Natural killer cell treated with Interleukin-12 subunit alpha and Interleukin-12 subunit beta and Interleukin-15 and Interleukin-18, amount 100 ng/mL, for 72 hours (primary cell): ENCODE results near the gene ODF2. TPM values are rescaled to one million over a fixed set of nuclear protein-coding genes. Genes with fewer than 3 reads are reported as not detected.
A peak's percentile ranks its signal among the peaks of the same experiment; 100 is the strongest.
"Not testable (repeated sequence)": the region's sequence is repeated elsewhere in the genome, so short reads cannot be mapped to it uniquely, and the experiment has no call there.

ENCODE experiments used
- ATAC-seq, 2 donors: fragments of 150-1000 bp; cut with Tn5 transposase in 1 of 2; sonication (Bioruptor Pico), chemical (Tn5 transposase) in 1 of 2; 2 replicates each; pipeline ENCODE4 v1.10.0; 2021
- DNase-seq: peaks from one replicate; pipeline ENCODE4 v3.0.0; 2022; ENCODE audit warnings: low spot score
- H3K27ac Mint-ChIP-seq, 2 donors: 1 replicate in 1 of 2; 2 replicates in 1 of 2; pipeline ENCODE4 v1.8.0; 2022; ENCODE audit warnings: mixed read lengths in 2 of 2, mild to moderate bottlenecking in 1 of 2, moderate library complexity in 1 of 2
- H3K27me3 Mint-ChIP-seq, 2 donors: 1 replicate in 1 of 2; 2 replicates in 1 of 2; pipeline ENCODE4 v1.8.0; 2022; ENCODE audit warnings: mixed read lengths in 2 of 2
- H3K36me3 Mint-ChIP-seq: one replicate; pipeline ENCODE4 v1.8.0; 2022; ENCODE audit warnings: mixed read lengths
- H3K4me1 Mint-ChIP-seq, 2 donors: 1 replicate in 1 of 2; 2 replicates in 1 of 2; pipeline ENCODE4 v1.8.0; 2022; ENCODE audit warnings: low read depth in 2 of 2, mixed read lengths in 2 of 2, mild to moderate bottlenecking in 1 of 2
- H3K4me3 Mint-ChIP-seq: one replicate; pipeline ENCODE4 v1.8.0; 2022; ENCODE audit warnings: mixed read lengths
- H3K9me3 Mint-ChIP-seq: 2 replicates; pipeline ENCODE4 v1.8.0; 2022; ENCODE audit warnings: mixed read lengths
- total RNA-seq, 2 donors: library from RNA; stranded (reverse); gene quantifications; one replicate each; pipeline ENCODE4 v1.2.3, GENCODE V29; 2022

ODF2 gene
- total RNA-seq, 2 donors from 2014 or later: 55.4 to 95.2 TPM

DNA sequence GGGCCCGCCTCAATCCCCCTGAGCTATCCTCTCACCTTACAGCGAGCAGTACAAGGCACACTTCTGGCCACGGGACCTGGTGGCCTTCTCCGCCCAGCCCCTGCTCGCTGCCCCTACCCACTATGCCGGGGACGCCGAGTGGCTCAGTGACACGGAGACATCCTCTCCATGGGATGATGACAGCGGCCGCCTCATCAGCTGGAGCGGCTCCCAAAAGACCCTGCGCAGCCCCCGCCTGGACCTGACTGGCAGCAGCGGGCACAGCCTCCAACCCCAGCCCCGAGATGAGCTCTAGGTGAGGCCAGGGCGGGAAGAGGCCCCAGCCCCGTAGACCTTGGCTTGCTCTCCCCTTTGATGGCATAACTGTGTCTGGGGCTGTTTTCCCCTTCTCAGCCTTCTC lies 20.2 kb upstream of the ODF2 start:
- no peaks in the 10 kb centered on the region for H3K27me3 Mint-ChIP-seq
- DNase-seq (no peak), ATAC-seq (no peak)
- no peak overlapping the region for H3K27ac Mint-ChIP-seq
- H3K9me3 Mint-ChIP-seq: no peaks in the 10 kb centered on the region
- peaks cover 0 to 2% of the 10 kb centered on the region in 2 donors for H3K4me1 Mint-ChIP-seq
- H3K4me3 Mint-ChIP-seq: no peak overlapping the region
- H3K36me3 Mint-ChIP-seq: no peaks in the 10 kb centered on the region

DNA sequence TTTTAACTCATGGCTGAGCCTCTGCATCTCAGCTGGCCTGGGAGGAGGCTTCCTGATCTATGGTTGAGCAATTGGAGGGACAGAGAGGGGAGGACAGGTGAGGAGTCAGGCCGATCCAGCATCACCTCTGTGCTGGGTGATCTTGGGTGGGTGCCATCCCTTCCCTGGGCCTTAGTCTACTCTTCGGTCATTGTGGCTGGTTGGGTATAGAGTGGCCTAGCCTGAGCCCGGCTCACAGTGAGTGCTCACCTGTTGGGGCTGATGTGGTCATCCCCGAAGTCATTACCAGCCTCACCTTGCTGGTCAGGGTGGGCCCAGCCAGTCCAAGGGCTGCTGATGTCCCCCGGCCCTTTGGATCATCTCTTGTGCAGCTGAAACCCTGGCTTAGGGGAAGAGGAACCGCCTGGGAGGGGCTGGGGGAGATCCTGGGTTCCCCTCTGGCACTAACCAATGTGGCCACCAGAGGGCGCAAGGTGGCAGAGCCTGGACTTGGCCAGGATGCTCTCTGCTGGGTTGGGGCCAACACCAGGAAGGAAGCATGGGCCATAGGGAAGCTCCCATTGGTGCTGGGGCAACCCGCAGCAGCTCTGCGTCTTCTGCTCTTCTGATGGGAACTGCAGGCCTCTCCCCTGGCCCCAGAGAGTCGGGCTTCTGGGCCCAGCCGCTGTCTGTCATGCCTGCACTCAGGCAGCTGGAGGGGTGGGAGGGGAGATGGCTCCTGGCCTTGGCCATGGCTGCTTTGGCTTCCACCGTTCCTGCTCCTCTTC lies 17.3 kb upstream of the ODF2 start:
- H3K4me1 Mint-ChIP-seq: peaks cover 0 to 2% of the 10 kb centered on the region in 2 donors
- H3K9me3 Mint-ChIP-seq: no peaks in the 10 kb centered on the region
- no peaks in the 10 kb centered on the region for H3K36me3 Mint-ChIP-seq
- H3K4me3 Mint-ChIP-seq: no peak overlapping the region
- no peak overlapping the region for H3K27ac Mint-ChIP-seq
- ATAC-seq (peak; percentile 87 to 88), DNase-seq (peak; percentile 87)
- H3K27me3 Mint-ChIP-seq: no peaks in the 10 kb centered on the region

DNA sequence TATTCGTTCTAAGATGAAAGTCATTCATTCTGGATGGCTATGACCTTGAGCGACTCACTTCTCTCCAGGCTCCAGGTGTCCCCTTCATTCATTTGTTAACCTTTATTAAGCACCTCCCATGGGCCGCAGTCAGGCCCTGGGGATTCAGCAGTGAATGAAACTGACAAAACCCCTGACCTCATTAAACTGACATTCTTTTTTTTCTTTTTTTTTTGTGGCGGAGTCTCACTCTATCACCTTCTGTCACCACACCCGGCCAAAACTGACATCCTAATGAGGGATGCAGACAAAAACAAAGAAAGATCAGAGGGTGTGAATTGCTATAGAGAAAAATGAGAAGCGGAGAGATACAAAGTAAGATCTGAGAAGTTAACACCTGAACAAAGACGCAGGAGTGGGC lies 16.5 kb upstream of the ODF2 start:
- DNase-seq (no peak), ATAC-seq (no peak)
- no peaks in the 10 kb centered on the region for H3K9me3 Mint-ChIP-seq
- H3K36me3 Mint-ChIP-seq: no peaks in the 10 kb centered on the region
- H3K27ac Mint-ChIP-seq: no peak overlapping the region
- peaks cover 0 to 2% of the 10 kb centered on the region in 2 donors for H3K4me1 Mint-ChIP-seq
- H3K27me3 Mint-ChIP-seq: no peaks in the 10 kb centered on the region
- H3K4me3 Mint-ChIP-seq: no peak overlapping the region

DNA sequence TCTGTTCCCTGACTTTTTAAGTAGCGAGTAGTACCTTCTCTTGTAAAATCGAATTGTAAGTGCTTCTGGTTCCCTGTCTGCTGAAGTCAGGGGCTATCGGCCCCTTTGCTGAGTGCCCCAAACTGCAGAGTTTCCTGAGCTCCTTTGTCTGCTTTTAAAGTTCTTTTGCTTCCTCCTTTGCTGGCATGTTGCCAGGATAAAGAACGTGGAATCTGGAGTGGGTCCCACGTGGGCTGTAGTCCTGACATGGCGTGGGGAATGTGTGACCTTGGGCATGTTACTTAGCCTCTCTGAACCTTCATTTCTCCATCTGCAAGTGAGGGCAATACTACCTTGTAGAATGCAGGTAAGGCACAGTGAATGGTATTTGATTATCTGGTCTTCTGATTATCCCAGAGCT lies 13.7 kb upstream of the ODF2 start:
- Mint-ChIP-seq H3K27ac (no peak overlapping the region), H3K27me3 (no peaks in the 10 kb centered on the region), H3K4me1 (peaks cover 0 to 2% of the 10 kb centered on the region in 2 donors), H3K4me3 (no peak overlapping the region), H3K9me3 (no peaks in the 10 kb centered on the region), H3K36me3 (no peaks in the 10 kb centered on the region)
- DNase-seq (no peak), ATAC-seq (no peak)

DNA sequence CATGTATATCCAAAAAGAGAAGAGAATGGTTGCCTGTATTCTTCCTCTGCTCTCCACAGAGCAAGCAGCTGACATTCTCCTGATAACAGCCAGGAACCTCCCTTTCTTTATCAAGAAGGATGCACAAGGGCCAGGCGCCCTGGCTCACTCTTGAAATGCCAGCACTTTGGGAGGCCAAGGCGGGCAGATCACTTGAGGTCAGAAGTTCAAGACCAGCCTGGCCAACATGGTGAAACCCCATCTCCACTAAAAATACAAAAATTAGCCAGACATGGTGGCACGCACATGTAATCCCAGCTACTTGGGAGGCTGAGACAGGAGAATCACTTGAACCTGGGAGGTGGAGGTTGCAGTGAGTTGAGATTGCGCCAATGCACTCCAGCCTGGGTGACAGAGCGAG lies 9.3 kb upstream of the ODF2 start:
- not testable (repeated sequence) for H3K36me3 Mint-ChIP-seq, DNase-seq, H3K9me3 Mint-ChIP-seq, H3K27me3 Mint-ChIP-seq, H3K4me1 Mint-ChIP-seq, ATAC-seq, H3K4me3 Mint-ChIP-seq, H3K27ac Mint-ChIP-seq

DNA sequence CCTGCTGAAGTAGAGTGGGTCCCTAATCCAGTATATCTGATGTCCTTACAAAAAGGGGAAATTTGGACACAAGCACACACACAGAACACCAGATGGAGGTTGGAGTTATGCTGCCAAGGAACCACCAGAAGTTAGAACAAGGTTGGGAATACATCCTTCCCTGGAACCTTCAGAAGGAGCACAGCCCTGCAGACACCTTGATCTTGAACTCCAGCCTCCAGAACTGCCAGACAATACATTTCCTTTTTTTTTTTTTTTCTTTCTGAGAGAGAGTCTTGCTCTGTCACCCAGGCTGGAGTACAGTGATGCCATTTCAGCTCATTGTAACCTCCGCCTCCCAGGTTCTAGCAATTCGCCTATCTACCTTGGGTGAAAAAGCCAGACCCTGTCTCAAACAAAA lies 7.1 kb upstream of the ODF2 start:
- H3K27ac Mint-ChIP-seq: no peak overlapping the region
- H3K27me3 Mint-ChIP-seq: no peaks in the 10 kb centered on the region
- ATAC-seq (no peak), DNase-seq (peak; percentile 12)
- no peaks in the 10 kb centered on the region for H3K36me3 Mint-ChIP-seq
- no peaks in the 10 kb centered on the region for H3K9me3 Mint-ChIP-seq
- no peaks in the 10 kb centered on the region for H3K4me1 Mint-ChIP-seq
- no peak overlapping the region for H3K4me3 Mint-ChIP-seq

DNA sequence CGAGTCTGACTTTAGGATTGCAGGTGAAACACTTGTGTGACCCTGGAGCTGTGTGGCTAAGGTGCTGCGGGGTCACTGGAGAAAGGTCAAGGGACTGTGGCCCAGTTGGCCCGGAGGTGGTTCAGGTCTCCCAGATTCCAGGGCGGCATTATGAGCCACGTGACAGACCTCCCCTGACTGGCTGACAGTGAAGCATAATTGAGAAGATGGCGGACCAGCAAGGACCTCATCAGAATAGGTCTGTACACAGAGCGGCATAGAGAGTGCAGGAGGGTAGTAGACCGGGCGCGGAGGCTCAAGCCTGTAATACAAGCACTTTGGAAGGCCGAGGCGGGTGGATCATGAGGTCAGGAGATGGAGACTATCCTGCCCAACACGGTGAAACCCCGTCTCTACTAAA lies 815 bp upstream of the ODF2 start:
- no peaks in the 10 kb centered on the region for H3K36me3 Mint-ChIP-seq
- H3K4me3 Mint-ChIP-seq: peak overlapping the region; percentile 96
- no peaks in the 10 kb centered on the region for H3K27me3 Mint-ChIP-seq
- H3K4me1 Mint-ChIP-seq: peaks cover 12 to 21% of the 10 kb centered on the region in 2 donors
- DNase-seq (no peak), ATAC-seq (no peak)
- peak overlapping the region; percentile 79 to 89 for H3K27ac Mint-ChIP-seq
- H3K9me3 Mint-ChIP-seq: no peaks in the 10 kb centered on the region

DNA sequence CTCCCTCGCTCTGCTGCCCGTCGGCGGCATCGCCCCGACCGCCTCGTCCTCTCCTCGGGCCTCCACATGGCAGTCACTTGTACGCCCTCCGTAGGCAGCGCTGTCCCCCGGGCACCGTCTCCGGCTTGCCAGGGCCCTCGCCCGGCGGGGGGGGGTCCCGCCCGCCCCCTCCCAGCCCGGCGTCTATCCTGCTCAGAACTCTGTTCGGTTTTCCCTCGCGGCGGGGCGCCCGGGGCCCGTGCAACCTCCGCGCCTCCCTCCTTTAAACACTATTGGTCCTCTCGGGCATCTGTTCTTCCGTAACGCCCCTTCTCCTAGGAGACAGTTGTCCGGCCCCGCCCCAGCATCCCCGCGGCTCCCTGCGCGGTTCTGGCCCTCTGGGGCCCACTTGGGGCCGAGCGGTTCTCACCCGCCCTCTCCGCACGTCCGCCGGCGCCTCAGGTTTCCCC lies 831 bp downstream of the ODF2 start:
- ATAC-seq (peak; percentile 80 to 86), DNase-seq (peak; percentile 85)
- H3K27ac Mint-ChIP-seq: peak overlapping the region; percentile 79 to 89
- no peaks in the 10 kb centered on the region for H3K9me3 Mint-ChIP-seq
- peaks cover 12 to 23% of the 10 kb centered on the region in 2 donors for H3K4me1 Mint-ChIP-seq
- H3K36me3 Mint-ChIP-seq: no peaks in the 10 kb centered on the region
- no peaks in the 10 kb centered on the region for H3K27me3 Mint-ChIP-seq
- peak overlapping the region; percentile 96 for H3K4me3 Mint-ChIP-seq

DNA sequence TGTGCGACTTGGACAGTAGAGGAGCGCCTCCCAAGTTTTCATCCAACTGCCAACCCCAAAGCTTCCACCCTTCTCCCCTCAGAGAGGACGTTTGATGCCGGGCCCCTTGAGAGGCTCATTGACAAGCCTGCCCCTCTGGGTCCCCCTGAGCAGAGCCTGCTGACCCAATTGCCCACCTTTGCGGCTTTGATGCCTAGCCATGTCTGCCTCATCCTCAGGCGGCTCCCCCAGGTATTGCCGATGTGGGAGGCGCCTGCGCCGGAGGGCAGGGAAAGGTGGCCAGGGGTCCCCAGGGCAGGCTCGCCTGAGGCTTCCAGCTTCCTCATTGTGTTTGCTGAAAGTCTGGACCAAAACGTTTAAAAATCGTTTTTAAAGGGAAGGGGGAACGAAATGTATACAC lies 1.4 kb downstream of the ODF2 start:
- no peaks in the 10 kb centered on the region for H3K36me3 Mint-ChIP-seq
- peaks cover 12 to 23% of the 10 kb centered on the region in 2 donors for H3K4me1 Mint-ChIP-seq
- no peak for ATAC-seq
- peak overlapping the region; percentile 79 to 89 for H3K27ac Mint-ChIP-seq
- H3K27me3 Mint-ChIP-seq: no peaks in the 10 kb centered on the region
- DNase-seq: no peak
- no peaks in the 10 kb centered on the region for H3K9me3 Mint-ChIP-seq
- H3K4me3 Mint-ChIP-seq: peak overlapping the region; percentile 96

DNA sequence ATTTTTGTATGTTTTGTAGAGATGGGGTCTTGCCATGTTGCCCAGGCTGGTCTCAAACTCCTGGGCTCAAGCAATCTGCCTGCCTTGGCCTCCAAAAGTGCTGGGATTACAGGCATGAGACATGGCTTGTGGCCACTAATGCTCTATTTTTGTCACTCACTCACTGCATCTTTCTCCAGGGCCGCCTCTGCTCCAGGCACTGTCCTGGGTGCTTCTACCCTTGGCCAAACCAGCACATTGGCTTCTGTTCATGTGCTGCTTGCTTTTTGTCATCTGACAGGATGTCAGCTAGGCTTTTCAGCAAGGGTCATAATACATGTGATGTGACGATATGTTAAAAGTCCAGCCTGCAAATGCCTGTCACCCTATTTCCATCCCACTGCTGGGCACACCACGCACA lies 3.2 kb downstream of the ODF2 start:
- Mint-ChIP-seq H3K36me3 (peaks cover 4% of the 10 kb centered on the region), H3K27ac (peak overlapping the region in 1 of 2 donors; percentile 56), H3K4me3 (peak overlapping the region; percentile 27), H3K9me3 (no peaks in the 10 kb centered on the region), H3K4me1 (peaks cover 12 to 23% of the 10 kb centered on the region in 2 donors), H3K27me3 (no peaks in the 10 kb centered on the region)
- ATAC-seq (no peak), DNase-seq (no peak)

DNA sequence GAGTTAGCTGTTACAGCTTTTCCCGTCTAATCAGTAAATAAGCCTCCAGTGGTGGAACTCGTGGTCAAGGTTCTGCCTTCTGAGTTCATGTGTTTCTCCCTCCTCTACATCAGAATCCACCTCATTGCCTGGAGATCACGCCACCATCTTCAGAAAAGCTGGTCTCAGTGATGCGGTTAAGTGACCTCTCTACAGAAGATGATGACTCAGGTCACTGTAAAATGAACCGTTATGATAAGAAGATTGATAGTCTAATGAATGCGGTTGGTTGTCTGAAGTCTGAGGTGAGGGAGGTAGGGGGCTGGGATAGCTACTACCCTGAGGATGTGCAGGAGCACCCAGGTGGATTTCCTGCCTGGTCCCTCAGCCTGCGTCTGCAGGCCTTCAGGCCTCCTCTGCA lies 13.3 kb downstream of the ODF2 start:
- peaks cover 6% of the 10 kb centered on the region for H3K36me3 Mint-ChIP-seq
- DNase-seq: no peak
- no peaks in the 10 kb centered on the region for H3K27me3 Mint-ChIP-seq
- no peak overlapping the region for H3K27ac Mint-ChIP-seq
- no peaks in the 10 kb centered on the region for H3K9me3 Mint-ChIP-seq
- ATAC-seq: no peak
- no peak overlapping the region for H3K4me3 Mint-ChIP-seq
- H3K4me1 Mint-ChIP-seq: peaks cover 0 to 7% of the 10 kb centered on the region in 2 donors

DNA sequence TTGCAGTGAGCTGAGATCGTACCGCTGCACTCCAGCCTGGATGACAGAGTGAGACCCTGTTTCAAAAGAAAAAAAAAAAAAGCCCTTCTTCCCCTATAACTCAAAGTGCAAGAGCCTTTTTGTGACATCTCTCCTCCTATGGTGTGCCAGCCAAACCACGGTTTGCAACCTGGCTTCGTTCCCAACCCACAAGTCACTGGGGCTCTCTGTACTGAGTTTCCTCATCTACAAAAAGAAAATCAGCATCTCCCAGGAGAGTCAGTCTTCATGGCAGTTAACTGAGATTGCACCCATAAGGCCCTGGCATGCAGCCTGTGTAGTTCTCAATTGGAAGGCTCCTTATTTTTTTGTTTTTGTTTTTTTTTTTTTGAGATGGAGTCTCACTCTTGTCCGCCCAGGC lies 14.8 kb downstream of the ODF2 start:
- DNase-seq (no peak), ATAC-seq (no peak)
- H3K9me3 Mint-ChIP-seq: no peaks in the 10 kb centered on the region
- no peaks in the 10 kb centered on the region for H3K27me3 Mint-ChIP-seq
- peaks cover 0 to 7% of the 10 kb centered on the region in 2 donors for H3K4me1 Mint-ChIP-seq
- H3K36me3 Mint-ChIP-seq: peaks cover 6% of the 10 kb centered on the region
- H3K4me3 Mint-ChIP-seq: no peak overlapping the region
- peak overlapping the region in 1 of 2 donors; percentile 11 for H3K27ac Mint-ChIP-seq

DNA sequence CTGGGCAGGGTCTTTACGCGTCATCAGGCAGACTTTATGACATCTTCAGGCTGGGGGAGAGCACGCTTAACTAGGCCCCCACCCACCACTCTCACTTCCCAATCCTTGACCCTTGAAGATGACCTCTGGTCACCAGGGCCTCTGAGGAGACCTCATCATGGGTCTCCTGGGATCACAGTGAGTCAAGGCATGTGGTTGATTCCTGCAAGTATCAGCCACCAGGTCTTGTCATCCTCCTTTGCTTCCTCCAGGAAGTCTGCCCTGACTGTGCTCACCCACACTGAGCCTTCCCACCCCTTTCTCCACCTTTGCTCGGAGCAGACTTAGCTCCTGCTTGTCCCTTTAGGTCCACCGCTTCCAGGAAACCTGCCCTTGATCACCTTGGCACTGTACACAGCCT lies 17.3 kb downstream of the ODF2 start:
- no peak overlapping the region for H3K4me3 Mint-ChIP-seq
- ATAC-seq (no peak), DNase-seq (no peak)
- H3K36me3 Mint-ChIP-seq: peaks cover 14% of the 10 kb centered on the region
- H3K27ac Mint-ChIP-seq: peak overlapping the region in 1 of 2 donors; percentile 36
- H3K27me3 Mint-ChIP-seq: no peaks in the 10 kb centered on the region
- H3K9me3 Mint-ChIP-seq: no peaks in the 10 kb centered on the region
- H3K4me1 Mint-ChIP-seq: peaks cover 0 to 7% of the 10 kb centered on the region in 2 donors

DNA sequence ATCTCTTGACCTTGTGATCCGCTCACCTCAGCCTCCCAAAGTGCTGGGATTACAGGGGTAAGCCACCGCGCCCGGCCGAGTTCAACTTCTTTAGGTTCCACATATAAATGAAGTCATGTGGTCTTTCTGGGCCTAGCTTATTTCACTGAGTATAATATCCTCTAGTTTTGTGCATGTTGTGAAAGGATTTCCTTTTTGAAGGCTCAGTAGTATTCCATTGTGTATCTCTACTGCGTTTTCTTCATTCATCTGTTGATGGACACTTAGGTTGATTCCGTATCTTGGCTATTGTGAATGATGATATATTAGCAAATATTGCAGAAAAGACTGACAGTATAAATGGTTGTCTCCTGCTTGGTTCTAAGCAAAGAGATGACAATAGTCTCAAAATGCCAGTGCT lies 20.1 kb downstream of the ODF2 start:
- ATAC-seq: no peak
- H3K27me3 Mint-ChIP-seq: no peaks in the 10 kb centered on the region
- H3K27ac Mint-ChIP-seq: no peak overlapping the region

DNA sequence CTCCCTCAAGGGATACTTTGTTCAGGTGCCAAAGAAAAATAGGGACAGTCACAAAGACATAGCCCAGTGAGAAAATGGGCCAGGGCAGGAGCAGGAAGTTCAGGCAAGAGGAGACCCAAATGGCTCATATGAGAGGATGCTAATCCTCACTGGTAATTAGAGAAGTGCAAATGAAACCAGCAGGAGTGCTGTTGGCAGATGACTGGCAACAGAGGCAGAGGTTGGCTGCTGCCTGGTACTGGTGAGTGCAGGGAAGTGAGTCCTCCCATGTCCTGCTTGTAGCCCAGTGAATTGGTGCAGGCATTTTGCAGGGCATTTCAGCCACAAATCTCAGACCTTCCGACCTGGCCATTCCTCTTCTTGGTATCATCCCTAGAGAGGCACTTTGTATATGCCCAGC lies 23.5 kb downstream of the ODF2 start:
- Mint-ChIP-seq H3K27ac (no peak overlapping the region), H3K4me3 (no peak overlapping the region)

More for the DNA sequence above, 20.1 kb downstream of the ODF2 start:
- Mint-ChIP-seq H3K4me3 (no peak overlapping the region), H3K4me1 (peaks cover 0 to 5% of the 10 kb centered on the region in 2 donors), H3K9me3 (no peaks in the 10 kb centered on the region), H3K36me3 (peaks cover 20% of the 10 kb centered on the region)
- no peak for DNase-seq

More for the DNA sequence above, 23.5 kb downstream of the ODF2 start:
- Mint-ChIP-seq H3K36me3 (peaks cover 28% of the 10 kb centered on the region), H3K9me3 (no peaks in the 10 kb centered on the region), H3K27me3 (no peaks in the 10 kb centered on the region), H3K4me1 (peaks cover 0 to 1% of the 10 kb centered on the region in 2 donors)
- no peak for ATAC-seq
- no peak for DNase-seq
